Activated T-helper 2 cell treated with anti-CD3 and anti-CD28 coated beads, Interferon-gamma antibody, Interleukin-2, Interleukin-4, amounts not matched to agents 10 μg/mL and 5 μg/mL and 100 μg/mL, durations not matched to agents 14 hours and 24 hours and 36 hours (primary cell): ENCODE data around the gene SULT1E1. TPM values are rescaled to one million over a fixed set of nuclear protein-coding genes. Genes with fewer than 3 reads are reported as not detected.

Experiments used
- DNase-seq: peaks from one replicate; pipeline ENCODE4 v3.0.0; 2021; ENCODE audit warnings: low spot score
- H3K27ac Mint-ChIP-seq: one replicate; pipeline ENCODE4 v1.8.0; 2021; ENCODE audit warnings: mixed read lengths
- H3K27me3 Mint-ChIP-seq: one replicate; pipeline ENCODE4 v1.8.0; 2021; ENCODE audit warnings: low read depth, mixed read lengths
- H3K36me3 Mint-ChIP-seq: one replicate; pipeline ENCODE4 v1.8.0; 2021; ENCODE audit warnings: low read depth, mixed read lengths
- H3K4me1 Mint-ChIP-seq: one replicate; pipeline ENCODE4 v1.8.0; 2021; ENCODE audit warnings: low read depth, mixed read lengths
- H3K4me3 Mint-ChIP-seq: one replicate; pipeline ENCODE4 v1.8.0; 2021; ENCODE audit warnings: low read depth, mild to moderate bottlenecking, moderate library complexity, mixed read lengths
- H3K9me3 Mint-ChIP-seq: one replicate; pipeline ENCODE4 v1.8.0; 2021; ENCODE audit warnings: mixed read lengths
- intact Hi-C: fragments of 100-400 bp; cut with micrococcal nuclease; formaldehyde crosslinking; loops from one replicate; pipeline ENCODE4 v1.15.1; 2023
- total RNA-seq: library from RNA; stranded (reverse); gene quantifications from 2 replicates; pipeline ENCODE4 v1.2.3, GENCODE V29; 2022

The SULT1E1 gene
- total RNA-seq, 1 donor from 2014 or later = not detected

DNA sequence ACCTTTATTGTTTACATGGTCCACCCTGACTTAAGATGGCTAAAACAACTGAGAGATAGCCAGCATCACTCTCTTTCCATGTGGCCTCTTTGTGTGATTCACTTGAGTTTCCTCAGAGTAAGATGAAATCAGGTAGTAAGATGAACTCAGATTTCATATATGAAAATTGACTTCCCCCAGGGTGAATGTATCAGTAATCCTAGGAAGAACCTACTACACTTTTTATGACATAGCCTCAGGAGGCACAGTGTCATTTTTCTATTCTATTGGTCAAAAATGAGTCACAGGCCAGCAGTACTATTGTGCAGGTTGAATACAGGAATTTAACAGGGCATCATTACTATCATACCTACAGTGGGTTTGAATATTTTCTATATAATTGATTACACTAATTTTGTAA, 14.6 kb upstream of the SULT1E1 start:
- no peak for DNase-seq
- no peaks in the 10 kb centered on the region for H3K36me3 Mint-ChIP-seq
- H3K27me3 Mint-ChIP-seq = no peaks in the 10 kb centered on the region
- intact Hi-C loops = no loop called here
- no peaks in the 10 kb centered on the region for H3K9me3 Mint-ChIP-seq
- H3K27ac Mint-ChIP-seq = no peak overlapping the region
- no peaks in the 10 kb centered on the region for H3K4me1 Mint-ChIP-seq
- no peak overlapping the region for H3K4me3 Mint-ChIP-seq

DNA sequence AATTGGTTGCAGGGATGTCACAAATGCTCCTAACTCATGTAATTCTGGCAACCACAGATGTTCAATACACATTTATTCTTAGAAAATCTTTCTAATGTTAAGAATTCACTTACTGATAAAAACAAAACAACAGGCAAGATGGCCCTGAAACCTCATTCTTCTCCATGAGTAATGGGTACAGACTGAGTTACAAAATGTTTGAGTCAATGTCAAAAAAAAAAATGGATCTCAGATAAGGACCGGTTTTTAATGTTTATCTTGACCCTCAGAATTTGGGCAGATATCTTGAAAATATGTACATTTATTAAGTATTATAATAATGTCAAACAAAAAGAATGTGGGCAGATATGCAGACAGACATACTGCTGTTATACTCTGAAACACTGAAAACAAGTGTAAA, 1.8 kb upstream of the SULT1E1 start:
- Mint-ChIP-seq H3K4me1 (no peaks in the 10 kb centered on the region), H3K36me3 (no peaks in the 10 kb centered on the region), H3K27ac (no peak overlapping the region), H3K27me3 (no peaks in the 10 kb centered on the region), H3K9me3 (no peaks in the 10 kb centered on the region), H3K4me3 (no peak overlapping the region)
- intact Hi-C loops = no loop called here
- no peak for DNase-seq

DNA sequence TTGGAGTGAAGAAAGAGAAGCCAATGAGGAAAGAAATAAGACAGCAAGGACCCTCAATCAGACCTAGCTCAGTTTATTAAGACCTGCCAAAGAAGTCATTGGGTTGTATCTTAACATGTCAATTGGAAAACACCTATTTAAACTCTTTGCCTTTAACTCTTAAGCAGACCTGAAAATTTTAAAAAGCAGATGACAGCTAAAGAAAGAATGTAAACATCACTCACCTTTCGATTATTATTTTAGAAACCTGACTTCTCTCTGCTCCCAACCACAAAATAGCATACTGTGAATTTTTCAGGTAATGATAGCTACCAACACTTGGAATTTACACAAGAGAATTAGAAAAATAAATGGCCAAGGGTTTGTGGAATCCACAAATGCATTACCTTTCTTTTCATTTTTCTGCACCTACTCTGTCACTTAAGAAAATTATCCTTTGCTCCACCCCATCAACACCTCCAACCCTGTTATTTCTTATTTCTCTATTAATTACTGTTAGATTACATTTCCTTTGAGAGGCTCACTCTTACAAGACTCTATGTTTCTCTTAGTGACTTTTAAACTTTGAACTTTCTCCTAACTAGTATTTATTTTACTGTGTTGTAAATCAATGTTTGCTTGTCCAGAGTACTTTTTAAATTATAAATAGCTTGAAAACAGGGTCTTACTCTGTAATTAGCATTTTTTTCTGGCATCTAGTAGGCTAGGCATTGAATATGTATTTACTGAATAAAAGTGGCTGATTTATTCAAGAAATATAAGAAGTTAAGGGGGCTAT, 765 bp upstream of the SULT1E1 start:
- H3K9me3 Mint-ChIP-seq = no peaks in the 10 kb centered on the region

DNA sequence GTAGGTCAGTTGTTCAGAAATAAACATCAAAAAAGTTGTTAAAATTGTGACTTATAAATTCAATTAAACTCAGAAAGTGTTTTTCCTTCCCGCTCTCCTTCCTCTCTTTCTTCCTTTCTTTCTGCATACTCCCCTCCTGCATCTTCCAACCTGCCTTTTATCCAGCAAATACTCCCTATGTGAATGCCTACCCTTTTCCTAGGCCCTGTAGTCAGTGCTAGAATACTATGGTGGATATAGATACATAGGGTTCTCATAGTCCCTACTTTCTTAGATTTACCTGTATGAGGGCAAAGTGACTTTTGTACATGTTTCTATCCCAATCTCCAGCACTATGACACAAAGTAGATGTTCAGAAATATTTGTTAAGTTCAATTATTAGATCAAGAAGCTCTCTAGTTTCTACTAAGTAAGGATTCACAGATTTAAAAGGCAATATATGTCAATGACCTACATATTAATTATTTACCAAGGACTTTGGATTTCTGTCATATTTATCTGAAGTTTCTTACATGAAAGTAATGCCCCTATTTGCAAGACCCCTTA, 732 bp downstream of the SULT1E1 start:
- no peaks in the 10 kb centered on the region for H3K4me1 Mint-ChIP-seq
- DNase-seq = no peak
- H3K9me3 Mint-ChIP-seq = no peaks in the 10 kb centered on the region
- intact Hi-C loops = no loop called here
- H3K4me3 Mint-ChIP-seq = no peak overlapping the region
- no peak overlapping the region for H3K27ac Mint-ChIP-seq
- no peaks in the 10 kb centered on the region for H3K27me3 Mint-ChIP-seq
- no peaks in the 10 kb centered on the region for H3K36me3 Mint-ChIP-seq

More for the DNA sequence above, 765 bp upstream of the SULT1E1 start:
- DNase-seq = no peak
- no peaks in the 10 kb centered on the region for H3K27me3 Mint-ChIP-seq
- intact Hi-C loops = no loop called here
- no peaks in the 10 kb centered on the region for H3K36me3 Mint-ChIP-seq
- no peaks in the 10 kb centered on the region for H3K4me1 Mint-ChIP-seq
- H3K4me3 Mint-ChIP-seq = no peak overlapping the region
- no peak overlapping the region for H3K27ac Mint-ChIP-seq

DNA sequence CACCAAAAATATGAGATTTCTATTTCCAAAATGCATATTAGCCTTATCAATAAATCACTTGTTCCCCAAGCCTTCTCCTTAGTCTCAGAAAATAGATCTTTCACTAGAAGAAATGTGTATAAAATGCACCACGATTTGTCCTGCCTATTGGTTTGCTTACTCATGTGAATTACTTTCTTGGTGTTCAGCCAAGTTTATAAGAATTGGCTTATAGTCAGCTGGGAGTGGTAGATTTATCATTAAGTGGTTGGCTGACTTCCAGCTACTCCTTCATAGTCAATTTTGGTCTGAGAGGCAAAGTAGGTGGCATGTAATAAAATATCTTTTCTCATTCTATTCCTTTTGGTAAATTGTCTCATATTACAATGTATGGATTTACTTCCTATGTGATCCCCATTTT, 1.3 kb downstream of the SULT1E1 start:
- Mint-ChIP-seq H3K4me3 (no peak overlapping the region), H3K9me3 (no peaks in the 10 kb centered on the region), H3K36me3 (no peaks in the 10 kb centered on the region), H3K27me3 (no peaks in the 10 kb centered on the region), H3K4me1 (no peaks in the 10 kb centered on the region), H3K27ac (no peak overlapping the region)
- intact Hi-C loops = no loop called here
- DNase-seq = no peak

DNA sequence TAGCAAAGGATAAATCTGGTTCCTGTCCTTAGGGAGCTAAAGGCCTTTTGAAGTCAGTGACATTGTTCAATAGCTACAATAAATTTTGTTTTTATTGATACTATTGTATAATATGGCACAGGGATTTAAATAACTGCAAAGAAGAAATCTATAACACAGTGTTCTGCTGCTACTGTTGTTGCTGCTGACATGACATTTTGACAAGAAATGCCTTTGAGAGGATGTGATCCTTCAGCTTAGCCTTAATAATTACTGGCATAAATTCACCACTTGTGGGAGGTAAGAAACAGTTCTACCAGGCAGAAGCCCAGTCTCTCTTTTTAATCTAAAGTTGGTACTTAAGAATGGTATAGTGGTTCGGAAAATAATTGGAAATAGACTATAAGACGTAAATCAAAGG, 4.1 kb downstream of the SULT1E1 start:
- Mint-ChIP-seq H3K27ac (no peak overlapping the region), H3K27me3 (peaks cover 4% of the 10 kb centered on the region), H3K4me3 (no peak overlapping the region), H3K36me3 (no peaks in the 10 kb centered on the region), H3K4me1 (no peaks in the 10 kb centered on the region), H3K9me3 (no peaks in the 10 kb centered on the region)
- intact Hi-C loops = no loop called here
- no peak for DNase-seq

DNA sequence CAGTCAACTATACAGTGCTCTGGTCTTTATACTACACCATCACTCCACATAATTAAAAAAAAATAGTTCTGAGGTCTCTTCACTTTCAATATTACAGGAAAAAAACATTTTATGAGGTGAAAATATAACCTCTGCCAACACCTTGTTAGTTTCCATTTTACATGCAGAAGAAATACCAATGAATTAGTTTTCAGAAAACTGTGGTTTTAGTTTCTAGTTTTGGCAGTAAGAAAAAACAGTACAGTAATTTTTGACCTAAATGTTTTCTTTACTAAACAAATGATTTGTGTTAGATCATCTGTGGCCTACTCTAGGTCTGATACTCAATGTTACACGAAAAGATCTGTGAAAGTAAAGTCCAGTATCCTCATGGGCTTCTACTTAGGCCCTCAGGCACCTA, 10.0 kb downstream of the SULT1E1 start:
- intact Hi-C loops = no loop called here
- Mint-ChIP-seq H3K27ac (no peak overlapping the region), H3K4me3 (no peak overlapping the region), H3K27me3 (peaks cover 4% of the 10 kb centered on the region), H3K36me3 (no peaks in the 10 kb centered on the region), H3K4me1 (peaks cover 4% of the 10 kb centered on the region), H3K9me3 (no peaks in the 10 kb centered on the region)
- DNase-seq = no peak

DNA sequence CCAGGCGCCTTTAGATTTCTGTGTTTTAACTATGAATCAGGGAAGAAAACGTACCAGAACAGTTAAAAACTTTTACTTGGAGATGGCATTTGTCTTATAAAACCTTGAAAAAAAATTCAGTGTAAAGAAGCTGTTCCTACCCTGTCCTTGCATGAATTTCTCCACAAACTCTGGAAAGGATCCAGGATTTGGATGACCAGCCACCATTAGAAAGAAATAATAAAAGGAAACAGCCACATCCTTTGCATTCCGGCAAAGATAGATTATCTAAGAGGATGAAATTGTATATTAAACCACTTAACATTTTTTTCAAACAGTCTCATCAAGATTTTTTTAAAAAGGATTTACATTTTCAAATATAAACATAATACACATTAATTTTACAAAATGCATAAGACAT, 10.6 kb downstream of the SULT1E1 start:
- Mint-ChIP-seq H3K27me3 (peaks cover 4% of the 10 kb centered on the region), H3K9me3 (no peaks in the 10 kb centered on the region), H3K36me3 (no peaks in the 10 kb centered on the region), H3K27ac (no peak overlapping the region), H3K4me1 (peaks cover 4% of the 10 kb centered on the region), H3K4me3 (no peak overlapping the region)
- intact Hi-C loops = no loop called here
- no peak for DNase-seq

DNA sequence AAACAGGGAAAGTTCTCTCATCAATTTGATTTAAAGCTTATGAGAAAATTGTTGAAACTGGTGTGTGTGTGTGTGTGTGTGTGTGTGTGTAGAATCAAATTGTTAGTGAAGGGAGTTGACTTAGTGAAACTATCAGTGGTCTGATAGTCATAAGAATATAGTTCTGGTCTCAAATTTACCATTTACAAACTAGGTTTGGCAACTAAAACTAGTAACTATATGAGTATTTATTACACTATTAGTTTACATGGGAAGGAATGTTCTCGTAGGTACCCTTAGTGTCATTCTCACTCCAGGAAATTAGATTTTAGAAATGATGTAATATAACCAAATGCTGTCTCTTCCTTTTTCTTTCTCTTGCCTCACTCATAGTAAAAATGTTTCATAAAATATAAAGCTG, 11.9 kb downstream of the SULT1E1 start:
- no peak for DNase-seq
- no peak overlapping the region for H3K27ac Mint-ChIP-seq
- peaks cover 5% of the 10 kb centered on the region for H3K27me3 Mint-ChIP-seq
- no peaks in the 10 kb centered on the region for H3K9me3 Mint-ChIP-seq
- H3K4me1 Mint-ChIP-seq = peaks cover 6% of the 10 kb centered on the region
- H3K4me3 Mint-ChIP-seq = no peak overlapping the region
- intact Hi-C loops = no loop called here
- H3K36me3 Mint-ChIP-seq = no peaks in the 10 kb centered on the region

DNA sequence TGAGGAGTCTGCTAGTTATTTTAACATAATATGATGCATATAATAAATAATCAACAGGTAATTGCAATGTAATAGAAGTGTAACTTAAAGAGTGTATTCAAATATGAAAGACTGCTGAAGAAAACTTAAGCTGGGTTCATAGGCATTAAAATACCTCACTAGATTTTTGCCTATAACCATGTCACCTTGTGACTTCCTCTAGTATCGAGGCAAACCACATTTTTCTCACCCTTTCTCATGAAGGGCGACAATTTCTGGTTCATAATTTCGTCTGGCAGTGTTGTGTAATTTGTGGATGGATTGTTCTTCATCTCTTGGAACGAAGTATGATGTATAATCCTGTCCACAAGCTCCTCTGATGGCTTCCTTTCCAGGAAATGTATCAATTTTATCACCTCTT, 16.0 kb downstream of the SULT1E1 start:
- H3K4me3 Mint-ChIP-seq = no peak overlapping the region
- H3K4me1 Mint-ChIP-seq = peaks cover 2% of the 10 kb centered on the region
- intact Hi-C loops = no loop called here
- no peak overlapping the region for H3K27ac Mint-ChIP-seq
- H3K27me3 Mint-ChIP-seq = peaks cover 5% of the 10 kb centered on the region
- no peaks in the 10 kb centered on the region for H3K9me3 Mint-ChIP-seq
- no peaks in the 10 kb centered on the region for H3K36me3 Mint-ChIP-seq
- DNase-seq = no peak

DNA sequence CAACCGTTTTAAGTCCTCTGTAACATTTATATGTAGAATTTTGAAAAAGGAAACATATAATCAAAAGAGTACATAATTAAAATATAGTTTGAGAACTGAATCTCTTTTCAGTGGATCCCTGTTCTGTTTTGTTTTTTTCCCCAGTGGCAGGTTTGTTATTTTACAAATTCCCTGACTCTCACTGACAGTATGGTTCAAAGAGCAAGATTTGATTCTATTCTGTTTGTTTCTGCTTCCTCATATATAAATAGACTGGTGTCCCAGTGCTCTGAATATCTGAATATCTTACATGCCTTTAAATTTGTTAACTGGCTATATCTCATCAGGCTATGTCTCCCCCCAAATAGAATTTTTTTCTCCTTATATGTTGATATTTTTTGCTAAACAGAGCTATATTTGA, 16.6 kb downstream of the SULT1E1 start:
- no peaks in the 10 kb centered on the region for H3K9me3 Mint-ChIP-seq
- no peak overlapping the region for H3K27ac Mint-ChIP-seq
- no peak for DNase-seq
- intact Hi-C loops = no loop called here
- no peaks in the 10 kb centered on the region for H3K36me3 Mint-ChIP-seq
- H3K4me1 Mint-ChIP-seq = peaks cover 2% of the 10 kb centered on the region
- no peak overlapping the region for H3K4me3 Mint-ChIP-seq
- H3K27me3 Mint-ChIP-seq = peaks cover 5% of the 10 kb centered on the region

DNA sequence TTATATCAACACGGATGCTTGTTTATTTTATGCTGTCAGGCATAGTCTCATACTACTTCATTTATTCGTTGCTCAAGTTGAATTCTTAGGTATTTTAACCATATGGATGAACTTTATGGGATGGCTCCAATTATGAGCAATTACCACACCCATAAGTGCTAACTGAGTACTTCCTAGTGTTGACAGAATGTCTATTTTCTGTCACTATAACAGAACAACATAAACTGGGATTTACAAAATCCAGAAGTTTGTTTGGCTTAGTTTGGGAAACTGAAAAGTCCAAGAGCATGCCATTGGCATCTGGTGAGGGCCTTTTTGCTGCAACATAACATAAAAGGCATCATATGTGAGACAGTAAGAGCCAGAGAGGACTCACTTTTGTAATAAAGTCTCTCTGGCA, 21.0 kb downstream of the SULT1E1 start:
- H3K27me3 Mint-ChIP-seq = peaks cover 3% of the 10 kb centered on the region
- H3K4me1 Mint-ChIP-seq = peaks cover 2% of the 10 kb centered on the region
- H3K9me3 Mint-ChIP-seq = no peaks in the 10 kb centered on the region
- no peak overlapping the region for H3K27ac Mint-ChIP-seq
- no peak for DNase-seq
- intact Hi-C loops = no loop called here
- no peaks in the 10 kb centered on the region for H3K36me3 Mint-ChIP-seq
- H3K4me3 Mint-ChIP-seq = no peak overlapping the region

DNA sequence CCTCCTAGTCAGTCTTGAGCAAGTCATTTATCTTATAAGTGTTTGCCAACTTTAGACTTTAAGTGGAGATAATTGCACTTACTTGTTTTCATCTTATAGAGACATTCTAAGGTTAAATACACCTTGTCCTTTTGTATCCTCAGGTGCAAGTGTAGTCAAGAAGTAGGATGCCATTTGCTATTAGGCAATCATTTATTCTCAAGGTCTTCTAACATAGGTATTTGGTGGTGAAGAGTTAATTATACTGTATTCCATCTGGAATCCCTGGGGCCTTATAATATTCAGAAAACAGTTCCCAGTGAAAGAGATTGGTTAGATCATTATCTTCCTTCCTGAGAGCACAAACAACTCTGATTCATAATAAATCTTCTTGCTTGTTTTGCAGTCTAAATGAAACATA, 23.7 kb downstream of the SULT1E1 start:
- intact Hi-C loops = no loop called here
- Mint-ChIP-seq H3K27me3 (no peaks in the 10 kb centered on the region), H3K4me1 (peaks cover 7% of the 10 kb centered on the region)

More for the DNA sequence above, 23.7 kb downstream of the SULT1E1 start:
- DNase-seq = no peak
- H3K27ac Mint-ChIP-seq = no peak overlapping the region
- H3K36me3 Mint-ChIP-seq = no peaks in the 10 kb centered on the region
- H3K9me3 Mint-ChIP-seq = no peaks in the 10 kb centered on the region
- H3K4me3 Mint-ChIP-seq = no peak overlapping the region
